Measurements from ENCODE around the gene M6PR.

GRCh38 chr12:8903646-8904045 is 45.8 kb downstream of the M6PR start:
- no peak for TF ChIP-seq YY1 (IDR thresholded peaks at IDR 0.05; ENCODE audit: insufficient read depth, insufficient read length)
- no peak for TF ChIP-seq ZNF274 (IDR thresholded peaks at IDR 0.05; ENCODE audit: low read depth, low read length)
- TF ChIP-seq SUZ12 (IDR thresholded peaks at IDR 0.05; ENCODE audit: extremely low read depth, insufficient read depth, insufficient read length): no peak

Data from NT2/D1 (cell line).